HG03196 (cell line): ENCODE data around the gene TAF10.

Source experiments
- ATAC-seq: cut with Tn5 transposase; IDR thresholded peaks from one replicate; pipeline ENCODE4 v1.9.1; 2021; ENCODE audit not compliant: unreplicated experiment

The TAF10 gene

DNA sequence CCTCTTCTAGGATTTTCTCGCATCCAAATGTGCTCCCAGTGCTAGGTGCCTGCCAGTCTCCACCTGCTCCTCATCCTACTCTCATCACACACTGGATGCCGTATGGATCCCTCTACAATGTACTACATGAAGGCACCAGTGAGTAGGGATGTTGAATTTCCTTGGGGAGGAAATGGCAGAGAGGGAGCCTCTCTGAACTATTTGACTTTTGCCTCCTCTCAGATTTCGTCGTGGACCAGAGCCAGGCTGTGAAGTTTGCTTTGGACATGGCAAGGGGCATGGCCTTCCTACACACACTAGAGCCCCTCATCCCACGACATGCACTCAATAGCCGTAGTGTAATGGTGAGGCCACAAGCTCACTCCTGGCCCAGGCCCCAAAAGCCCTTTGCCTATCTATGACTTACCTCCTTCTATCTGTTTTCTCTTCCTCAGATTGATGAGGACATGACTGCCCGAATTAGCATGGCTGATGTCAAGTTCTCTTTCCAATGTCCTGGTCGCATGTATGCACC, 2.5 kb downstream of the TAF10 start:
- ATAC-seq, result no peak

DNA sequence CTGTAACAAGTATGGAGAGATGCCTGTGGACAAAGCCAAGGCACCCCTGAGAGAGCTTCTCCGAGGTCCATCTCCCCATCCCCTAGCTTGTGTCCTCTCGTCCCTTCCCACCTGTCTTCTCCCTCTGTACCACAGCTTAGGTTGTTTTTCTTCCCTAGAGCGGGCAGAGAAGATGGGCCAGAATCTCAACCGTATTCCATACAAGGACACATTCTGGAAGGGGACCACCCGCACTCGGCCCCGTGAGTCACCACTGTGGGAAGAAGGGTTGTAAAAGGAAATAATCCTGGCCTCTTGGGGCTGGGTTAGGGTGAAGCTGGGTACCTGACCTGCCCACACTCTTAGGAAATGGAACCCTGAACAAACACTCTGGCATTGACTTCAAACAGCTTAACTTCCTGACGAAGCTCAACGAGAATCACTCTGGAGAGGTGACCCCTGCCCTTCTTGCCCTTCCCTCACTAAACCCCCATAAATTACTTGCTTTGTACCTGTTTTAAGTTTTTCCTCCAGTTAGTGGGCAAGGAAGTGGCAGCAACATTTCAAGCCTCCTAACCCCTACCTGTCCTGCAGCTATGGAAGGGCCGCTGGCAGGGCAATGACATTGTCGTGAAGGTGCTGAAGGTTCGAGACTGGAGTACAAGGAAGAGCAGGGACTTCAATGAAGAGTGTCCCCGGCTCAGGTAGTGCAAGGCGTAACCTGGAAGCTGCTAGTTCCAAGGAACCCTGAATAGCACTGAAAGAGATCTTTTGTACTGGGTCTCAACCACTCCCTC, 3.1 kb downstream of the TAF10 start:
- no peak for ATAC-seq

DNA sequence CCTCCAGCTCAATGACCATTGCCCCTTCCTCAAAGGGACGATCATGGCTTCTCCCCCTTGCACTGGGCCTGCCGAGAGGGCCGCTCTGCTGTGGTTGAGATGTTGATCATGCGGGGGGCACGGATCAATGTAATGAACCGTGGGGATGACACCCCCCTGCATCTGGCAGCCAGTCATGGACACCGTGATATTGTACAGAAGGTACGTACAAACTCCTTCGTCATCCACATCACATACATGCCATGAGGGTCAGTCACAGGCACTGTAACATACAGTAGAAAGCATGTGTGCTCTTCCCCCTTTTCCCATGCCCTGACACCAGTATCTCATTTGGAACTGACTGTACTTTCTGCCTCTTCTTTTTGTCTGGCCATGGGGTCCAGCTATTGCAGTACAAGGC, 4.0 kb downstream of the TAF10 start:
- ATAC-seq, result no peak

DNA sequence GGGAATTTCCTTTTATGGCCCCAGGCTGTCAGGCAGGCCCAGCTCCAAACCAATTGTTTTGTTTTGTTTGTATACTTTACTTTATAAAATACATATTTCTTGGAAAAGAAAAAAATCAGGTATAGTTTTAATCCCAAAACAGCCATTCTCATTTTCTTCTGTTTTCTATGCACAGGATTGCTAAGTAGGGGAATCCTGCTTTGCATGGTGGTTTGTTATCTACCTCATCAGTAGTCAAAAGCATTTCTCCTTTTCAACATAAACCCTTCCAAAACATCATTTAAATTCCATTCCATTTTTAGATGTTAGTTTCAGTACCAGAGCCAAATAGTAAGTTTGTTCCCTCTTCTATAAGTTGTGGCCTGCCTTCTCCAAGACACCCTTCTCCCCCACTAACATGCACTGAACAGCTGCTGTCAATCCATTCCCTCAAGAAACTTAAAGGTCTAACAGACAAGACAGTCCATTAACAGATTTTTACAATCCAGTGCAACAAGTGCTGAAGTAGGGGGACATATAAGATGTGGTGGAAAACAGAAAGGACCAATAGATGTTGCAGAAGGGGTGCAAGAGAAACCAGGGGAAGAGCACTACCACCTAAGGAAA, 4.7 kb downstream of the TAF10 start:
- ATAC-seq, result no peak

DNA sequence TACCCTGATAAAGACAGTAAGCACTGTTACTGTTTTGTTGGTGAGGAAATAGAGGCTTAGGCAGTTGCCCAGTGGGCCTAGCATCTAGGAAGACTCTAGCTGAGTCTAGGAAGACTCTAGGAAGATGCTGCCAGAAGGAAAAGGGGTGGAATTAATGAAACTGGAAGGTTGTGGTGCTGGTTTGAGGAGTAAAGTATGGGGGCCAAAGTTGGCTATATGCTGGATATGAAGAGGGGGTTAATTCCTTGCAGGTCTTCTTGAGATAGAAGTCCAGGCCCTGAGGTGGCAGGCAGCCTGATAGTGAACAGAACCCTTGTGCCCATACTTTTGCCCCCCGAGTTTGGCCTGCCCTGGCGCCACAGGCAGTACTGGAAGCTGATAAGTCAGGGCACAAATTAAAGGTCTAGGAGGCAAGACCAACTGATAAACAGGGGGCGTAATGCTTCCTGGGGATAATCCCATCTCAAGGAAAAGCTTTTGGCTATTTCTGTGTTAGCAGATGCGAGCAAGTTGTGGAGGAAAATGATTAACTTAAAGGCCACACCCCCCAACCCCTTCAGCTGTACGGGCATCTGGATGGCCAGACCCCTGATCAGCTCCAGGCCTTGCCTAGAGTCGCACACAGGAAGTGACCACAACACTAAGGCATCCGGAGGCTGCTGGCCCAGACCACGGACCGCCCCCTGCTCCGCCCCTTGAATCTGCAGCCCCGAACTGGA, 5.4 kb downstream of the TAF10 start:
- ATAC-seq, result peak; percentile 62

DNA sequence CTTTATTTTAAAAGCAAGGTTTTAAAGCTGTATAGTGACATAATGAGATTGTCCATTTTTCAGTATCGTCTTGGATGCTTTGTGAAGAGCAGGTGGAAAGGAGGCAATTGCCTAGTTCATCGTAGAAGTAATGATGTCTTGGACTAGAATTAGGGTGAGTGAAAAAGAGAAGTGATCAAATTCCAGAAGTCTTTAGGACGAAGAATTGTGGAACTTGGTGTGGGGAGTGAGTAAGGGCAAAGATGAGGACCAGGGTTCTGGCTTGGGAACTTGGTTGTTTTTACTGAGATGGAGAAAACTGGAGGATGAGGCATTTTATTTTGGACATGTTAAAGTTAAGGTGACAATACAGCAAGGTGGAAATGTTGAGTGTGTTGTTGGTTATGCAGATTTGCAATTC, 7.2 kb downstream of the TAF10 start:
- ATAC-seq, result no peak

DNA sequence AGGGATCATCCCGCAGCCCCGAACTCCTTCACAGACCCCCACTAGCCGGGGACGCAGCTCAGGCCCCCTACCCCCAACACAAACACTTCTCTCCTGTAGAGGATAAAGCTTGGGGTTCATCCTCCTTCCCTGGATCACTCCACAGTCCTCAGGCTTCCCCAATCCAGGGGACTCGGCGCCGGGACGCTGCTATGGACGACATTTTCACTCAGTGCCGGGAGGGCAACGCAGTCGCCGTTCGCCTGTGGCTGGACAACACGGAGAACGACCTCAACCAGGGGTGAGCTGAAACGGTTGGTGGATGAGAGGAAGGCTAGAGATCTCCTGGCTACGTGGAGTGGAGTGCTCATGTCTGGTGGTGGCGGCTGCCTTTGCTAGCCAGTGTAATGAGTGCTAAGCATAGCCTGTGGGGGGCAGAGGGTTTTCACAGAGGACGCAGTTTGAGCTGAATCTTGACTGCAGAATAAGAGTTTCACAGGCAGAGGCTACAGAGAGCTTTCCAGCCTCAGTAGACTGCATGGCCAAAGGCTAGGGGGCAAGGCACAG, 7.9 kb downstream of the TAF10 start:
- ATAC-seq, result peak; percentile 29

DNA sequence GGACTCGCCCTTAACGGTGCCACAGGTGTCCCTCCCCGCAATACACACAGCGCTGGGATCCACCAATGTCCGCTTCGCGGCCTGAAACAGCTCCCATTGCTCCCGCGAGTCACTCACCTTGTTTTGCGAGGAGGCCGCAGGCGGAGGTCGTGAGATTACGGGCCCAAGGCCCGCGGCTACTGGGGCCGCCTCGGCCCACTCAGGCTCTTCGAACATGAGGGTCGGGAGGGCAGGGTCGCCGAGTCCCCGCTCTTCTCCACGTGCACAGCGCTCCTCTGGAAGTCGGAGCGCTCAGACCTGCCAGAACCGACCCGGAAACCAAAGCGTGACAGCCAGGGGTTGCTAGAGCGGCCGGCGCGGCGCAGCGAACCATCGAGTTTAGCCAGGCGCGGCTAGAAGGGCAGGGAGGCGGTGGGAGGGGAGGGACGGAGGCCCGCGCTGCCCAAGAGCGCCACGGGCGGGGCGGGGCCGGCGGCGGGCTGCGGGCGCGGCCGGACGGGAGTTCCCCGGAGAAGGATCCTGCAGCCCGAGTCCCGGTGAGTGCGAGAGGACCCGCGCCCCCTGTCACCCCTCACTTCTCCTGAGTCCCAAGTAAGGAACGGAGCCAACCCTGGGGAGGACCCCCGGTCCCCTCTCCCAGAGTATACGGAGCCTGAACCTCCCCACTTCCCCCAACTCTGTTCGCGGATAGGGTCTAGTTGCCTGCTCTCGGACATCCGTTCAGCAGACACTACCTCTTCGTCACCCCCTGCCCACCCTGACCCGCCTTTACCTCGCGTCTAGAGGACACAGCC, 8.5 kb downstream of the TAF10 start, which contains the start of the genes ILK and RRP8:
Gene ILK, plus strand, starts transcription at position 488 of the 794 bp plus-strand sequence. CDS start 498 bp downstream, outside the sequence.
Gene RRP8, minus strand, starts transcription at position 330 of the 794 bp plus-strand sequence. Its CDS starts 114 bp downstream, at position 216.
- ATAC-seq, result peak; percentile 60

DNA sequence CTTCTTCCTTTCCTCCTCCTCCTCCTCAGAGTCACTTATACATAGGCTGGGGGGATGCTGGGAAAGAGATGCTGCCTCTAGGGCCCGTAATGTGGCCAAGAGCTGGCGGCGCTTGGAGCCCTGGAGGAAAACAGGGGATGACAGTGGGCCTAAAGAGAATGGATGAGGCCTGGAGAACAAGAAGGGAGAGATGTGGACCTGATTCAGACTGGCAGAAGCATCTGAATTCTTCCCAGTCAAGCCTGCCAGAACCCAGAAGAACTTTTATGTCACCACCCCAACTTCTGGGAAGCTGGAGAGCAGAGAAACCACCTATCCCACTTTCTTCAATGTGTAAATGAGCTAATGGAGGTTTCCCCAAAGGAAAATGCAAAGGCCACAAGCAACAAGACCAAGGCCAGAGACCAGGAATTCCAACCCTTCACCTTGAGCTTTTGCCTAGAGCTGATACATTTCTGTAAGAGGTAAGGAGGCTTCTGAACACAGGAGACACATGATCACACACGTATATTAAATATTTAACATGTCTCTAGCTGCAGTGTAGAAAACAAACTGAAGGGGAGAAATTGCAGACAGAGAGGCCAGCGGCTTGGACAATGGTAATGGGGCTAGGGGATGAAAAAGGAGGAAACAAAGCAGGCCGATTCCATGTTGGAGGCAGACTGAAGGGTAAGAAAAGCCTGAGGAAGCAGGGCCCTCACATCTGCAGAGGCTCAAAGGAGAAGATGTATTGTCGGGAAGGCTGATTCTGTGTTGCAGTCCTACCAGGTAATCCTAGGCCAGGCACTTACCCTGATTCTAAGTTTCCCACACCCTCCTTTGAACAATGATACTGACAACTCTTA, 9.7 kb downstream of the TAF10 start:
- ATAC-seq, result no peak

DNA sequence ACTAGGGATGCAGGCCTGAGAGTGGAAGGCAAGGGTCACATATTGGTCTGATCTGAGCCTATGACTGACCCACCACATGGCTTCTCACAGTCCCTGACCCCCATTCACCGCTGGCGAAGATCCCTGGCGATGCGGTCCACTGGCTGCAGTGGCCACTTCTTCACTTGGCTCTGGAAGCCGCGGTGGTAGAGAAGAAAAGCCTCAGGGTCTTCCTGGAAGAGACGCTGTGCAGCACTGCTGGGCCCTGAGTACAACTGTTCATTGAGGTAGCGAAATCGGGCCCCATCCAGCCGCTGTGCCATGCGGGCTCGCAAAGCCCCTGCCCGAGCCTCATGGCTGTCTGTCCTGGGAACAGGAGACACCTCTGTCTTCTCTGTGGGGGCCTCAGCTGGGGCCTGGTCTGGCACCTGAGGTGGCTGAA, 11.0 kb downstream of the TAF10 start:
- ATAC-seq, result no peak

DNA sequence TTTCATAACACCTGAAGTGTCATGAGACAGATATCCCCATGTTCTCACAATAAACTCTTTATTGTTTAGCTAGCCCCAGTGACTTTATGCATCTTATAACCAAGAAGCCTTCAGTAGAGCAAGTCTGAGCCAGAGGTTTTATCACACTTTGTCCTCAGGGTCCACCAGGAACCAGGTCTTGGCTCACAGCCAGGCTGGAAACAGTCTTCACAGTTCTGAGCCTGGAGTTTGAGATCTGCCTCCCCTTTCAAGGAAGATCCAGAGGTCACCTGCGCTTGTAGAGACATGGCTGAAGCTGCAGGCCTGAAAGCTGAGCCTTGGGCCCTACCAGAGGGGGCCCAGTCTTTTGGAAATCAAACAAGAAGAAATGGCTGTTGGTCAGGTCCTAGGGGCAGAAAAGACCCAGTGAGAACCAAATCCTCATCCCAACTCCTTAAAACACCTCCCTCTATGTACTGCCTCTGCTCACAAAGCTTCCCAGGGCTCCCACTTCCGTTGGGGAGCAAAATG, 12.1 kb downstream of the TAF10 start:
- ATAC-seq, result no peak

DNA sequence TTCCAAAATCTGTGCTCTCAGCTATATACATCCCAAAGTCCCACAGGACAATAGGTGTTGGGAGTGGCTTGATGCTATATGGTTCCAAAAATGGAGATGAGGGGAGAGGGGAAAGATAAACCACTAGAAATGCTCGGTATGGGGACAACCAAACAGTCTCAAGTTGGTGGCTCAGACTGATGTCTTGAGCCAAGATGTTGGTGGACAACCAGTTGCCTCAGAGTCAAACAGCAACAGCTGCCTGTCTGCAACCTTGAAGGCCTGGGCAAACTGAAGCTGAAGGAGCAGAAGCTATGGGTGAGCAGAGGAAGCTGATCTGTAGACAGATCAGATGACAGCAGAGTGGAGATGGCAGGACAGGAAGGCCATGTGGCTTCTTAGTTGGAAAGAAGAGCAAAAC, 12.6 kb downstream of the TAF10 start:
- ATAC-seq, result no peak

DNA sequence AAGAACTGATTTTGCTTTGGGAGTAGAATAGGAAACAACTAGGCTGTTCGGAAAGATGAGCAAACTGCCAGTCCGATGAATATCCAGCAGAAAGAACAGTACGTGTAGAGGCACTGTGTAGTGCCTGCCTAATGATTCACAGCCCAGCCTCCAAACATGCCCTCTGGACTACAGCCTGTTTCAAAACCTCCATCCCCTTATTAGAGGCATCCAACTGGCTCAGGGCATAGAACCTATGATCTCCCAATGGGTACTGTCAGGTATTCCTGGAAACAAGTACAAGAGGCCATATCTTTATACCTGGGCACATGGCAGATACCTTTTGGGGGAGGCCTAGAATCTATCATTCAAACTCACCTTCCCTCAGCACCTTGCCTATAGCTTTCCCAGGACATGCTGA, 13.5 kb downstream of the TAF10 start:
- ATAC-seq, result no peak

DNA sequence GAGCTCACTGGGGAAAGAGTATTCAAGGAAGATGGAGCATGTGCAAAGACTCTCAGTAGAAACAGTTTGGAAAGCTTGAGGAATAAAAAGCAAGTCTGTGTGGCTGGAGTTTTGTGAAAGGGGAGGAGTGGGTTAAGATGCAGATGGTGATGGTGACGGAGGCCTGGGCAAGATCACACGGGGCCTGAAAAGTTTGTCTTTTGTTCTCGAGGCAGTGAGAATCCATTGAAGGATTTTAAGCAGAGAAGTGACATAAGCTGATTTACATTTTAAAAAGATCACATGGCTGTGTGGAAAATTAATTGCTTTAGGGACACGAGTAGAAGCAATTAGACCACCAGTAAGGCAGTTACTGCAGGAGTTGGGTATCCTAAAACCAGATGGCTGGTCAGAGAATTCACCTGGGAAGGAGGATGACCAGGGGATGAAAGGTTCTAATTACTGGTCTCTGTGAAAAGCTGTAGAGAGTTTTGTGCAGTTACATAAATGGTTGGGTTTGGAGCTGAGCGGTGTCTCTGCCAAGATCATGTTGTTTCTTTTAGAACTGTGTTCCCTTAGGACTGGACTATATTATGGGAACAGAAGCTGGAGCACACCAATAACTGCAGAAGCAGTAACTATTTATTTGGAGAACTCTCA, 15.7 kb downstream of the TAF10 start:
- no peak for ATAC-seq

DNA sequence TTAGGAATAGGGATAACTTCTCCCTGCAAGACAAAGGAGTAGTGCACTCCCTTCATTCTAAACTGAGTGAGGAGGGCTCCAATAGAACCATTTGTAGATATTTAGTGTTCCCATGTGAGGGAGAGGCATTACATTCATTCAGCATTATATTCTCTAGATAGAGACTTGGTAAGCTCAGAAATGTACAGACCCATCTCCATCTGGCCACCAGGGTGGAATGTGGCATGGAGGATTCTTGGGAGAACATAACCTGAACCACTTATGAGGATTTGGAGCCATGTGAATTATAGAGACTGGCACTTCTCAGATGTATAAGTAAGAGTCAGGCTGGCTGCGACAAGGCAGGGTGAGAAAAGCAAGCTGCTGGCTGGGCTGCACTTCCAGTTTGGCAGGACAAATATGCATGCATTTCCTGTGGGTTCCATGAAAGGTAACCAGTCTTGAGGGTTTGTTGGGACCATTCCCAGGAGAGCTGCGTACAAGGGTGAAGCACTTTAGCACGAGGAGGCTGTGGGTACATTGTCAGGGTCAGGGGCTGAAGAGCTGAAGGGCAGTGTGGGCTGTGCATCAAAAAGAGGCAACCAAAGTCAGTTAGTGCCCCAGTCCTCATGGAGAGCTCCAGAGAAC, 17.8 kb downstream of the TAF10 start:
- no peak for ATAC-seq

DNA sequence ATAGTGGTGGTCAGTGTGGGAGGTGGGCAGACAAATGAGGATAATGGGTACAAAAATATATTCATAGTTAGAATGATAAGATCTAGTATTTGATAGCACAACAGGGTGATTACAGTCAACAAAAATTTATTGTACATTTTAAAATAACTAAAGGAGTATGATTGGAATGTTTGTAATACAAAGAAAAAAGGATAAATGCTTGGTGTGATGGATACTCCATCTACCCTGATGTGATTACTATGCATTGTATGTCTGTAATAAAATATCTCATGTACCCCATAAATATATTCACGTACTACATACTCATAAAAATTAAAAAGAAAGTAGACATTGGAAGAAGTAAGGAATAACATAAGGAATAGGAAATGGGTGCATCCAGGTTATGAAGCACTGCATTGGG, 24.0 kb downstream of the TAF10 start:
- no peak for ATAC-seq

DNA sequence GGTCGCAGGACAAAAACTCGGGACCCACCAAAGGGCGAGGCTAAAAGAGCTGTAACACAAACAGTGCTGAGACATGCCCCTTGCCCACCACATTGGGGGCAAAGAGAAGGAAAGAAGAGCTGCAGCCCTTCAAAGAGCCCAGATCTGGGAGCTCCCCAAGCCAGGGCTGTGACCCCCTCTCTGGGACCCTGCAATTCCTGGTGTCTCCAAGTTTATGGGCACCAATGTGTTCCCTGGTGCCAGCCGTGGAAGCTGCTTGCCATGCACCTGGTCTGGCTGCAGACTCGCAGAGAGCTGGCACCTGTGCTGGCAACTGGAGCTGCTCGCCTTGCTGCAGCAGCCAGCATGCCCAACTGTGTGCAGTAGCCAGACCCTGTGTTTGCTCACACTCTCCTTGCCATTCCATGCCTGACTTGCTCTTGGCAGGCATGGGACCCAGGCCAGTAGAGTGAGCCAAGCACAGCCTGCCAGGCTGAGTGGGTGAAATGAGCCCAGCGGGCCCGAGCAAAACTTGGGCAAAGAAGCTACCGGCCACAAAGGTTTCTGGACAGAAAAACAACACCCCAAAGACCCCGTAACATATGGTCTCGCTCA, 24.6 kb downstream of the TAF10 start:
- ATAC-seq, result no peak
